Astrocyte (in vitro differentiated cells and primary cell): Measurements from ENCODE around the gene TMEM115. TPM values are rescaled to one million over a fixed set of nuclear protein-coding genes. Genes with fewer than 3 reads are reported as not detected.
A peak's percentile ranks its signal among the peaks of the same experiment; 100 is the strongest.

Source experiments
- DNase-seq: peaks from one replicate; pipeline ENCODE4 v3.0.0-alpha.2; 2010; ENCODE audit warnings: low read depth
- FAIRE-seq: peaks from 2 replicates; lab custom pipeline; 2011; peaks lifted over from hg19 to GRCh38; lab: Jason Lieb, UNC
- H2AFZ ChIP-seq: 2 replicates; pipeline ENCODE4 v1.6.0; 2012; ENCODE audit warnings: low read depth, low read length, inconsistent platforms
- H3K27ac ChIP-seq: 2 replicates; pipeline ENCODE4 v1.5.1; 2011; ENCODE audit warnings: low read depth, low read length, inconsistent platforms
- H3K27me3 ChIP-seq: 2 replicates; pipeline ENCODE4 v1.6.0; 2011; ENCODE audit warnings: low read length, inconsistent platforms; ENCODE audit not compliant: insufficient read depth
- H3K36me3 ChIP-seq: 2 replicates; pipeline ENCODE4 v1.5.1; 2011; ENCODE audit warnings: low read length, inconsistent platforms; ENCODE audit not compliant: insufficient read depth
- H3K4me1 ChIP-seq: 2 replicates; pipeline ENCODE4 v1.5.1; 2011; ENCODE audit warnings: low read length, inconsistent platforms; ENCODE audit not compliant: insufficient read depth
- H3K4me2 ChIP-seq: 2 replicates; pipeline ENCODE4 v1.6.0; 2012; ENCODE audit warnings: low read length, inconsistent platforms
- H3K4me3 ChIP-seq: 2 replicates; pipeline ENCODE4 v1.5.1; 2011; ENCODE audit warnings: low read depth, mild to moderate bottlenecking, low read length, inconsistent platforms; ENCODE audit not compliant: insufficient read depth
- H3K79me2 ChIP-seq: 2 replicates; pipeline ENCODE4 v1.6.0; 2012; ENCODE audit warnings: mild to moderate bottlenecking, low read length, inconsistent platforms; ENCODE audit not compliant: insufficient read depth
- H3K9ac ChIP-seq: 2 replicates; pipeline ENCODE4 v1.6.0; 2012; ENCODE audit warnings: mild to moderate bottlenecking, low read length, inconsistent platforms
- H3K9me3 ChIP-seq: 2 replicates; pipeline ENCODE4 v1.5.1; 2012; ENCODE audit warnings: low read depth, mild to moderate bottlenecking, low read length, inconsistent platforms; ENCODE audit not compliant: insufficient read depth
- H4K20me1 ChIP-seq: 2 replicates; pipeline ENCODE4 v1.6.0; 2012; ENCODE audit warnings: low read length, inconsistent platforms; ENCODE audit not compliant: insufficient read depth
- H3K27ac Mint-ChIP-seq: one replicate; pipeline ENCODE4 v1.8.0; 2021; ENCODE audit warnings: mild to moderate bottlenecking, mixed read lengths; ENCODE audit not compliant: unreplicated experiment
- H3K27me3 Mint-ChIP-seq: one replicate; pipeline ENCODE4 v1.8.0; 2021; ENCODE audit warnings: low read depth, mixed read lengths; ENCODE audit not compliant: unreplicated experiment
- H3K36me3 Mint-ChIP-seq: one replicate; pipeline ENCODE4 v1.8.0; 2021; ENCODE audit warnings: low read depth, mixed read lengths; ENCODE audit not compliant: unreplicated experiment
- H3K4me1 Mint-ChIP-seq: one replicate; pipeline ENCODE4 v1.8.0; 2021; ENCODE audit warnings: low read depth, mixed read lengths; ENCODE audit not compliant: unreplicated experiment
- H3K4me3 Mint-ChIP-seq: one replicate; pipeline ENCODE4 v1.8.0; 2021; ENCODE audit warnings: mild to moderate bottlenecking, moderate library complexity, mixed read lengths; ENCODE audit not compliant: unreplicated experiment
- H3K9me3 Mint-ChIP-seq: one replicate; pipeline ENCODE4 v1.8.0; 2021; ENCODE audit warnings: mild to moderate bottlenecking, mixed read lengths; ENCODE audit not compliant: unreplicated experiment
- CTCF ChIP-seq: IDR thresholded peaks from 2 replicates; pipeline ENCODE4 v1.5.1; 2011; ENCODE audit warnings: low read depth, mild to moderate bottlenecking, inconsistent platforms, low read length, moderate library complexity; ENCODE audit not compliant: insufficient read depth
- EZH2 ChIP-seq: IDR thresholded peaks from 2 replicates; pipeline ENCODE4 v1.6.1; 2012; ENCODE audit warnings: mild to moderate bottlenecking, low read length, inconsistent platforms; ENCODE audit not compliant: insufficient read depth
- total RNA-seq: library from RNA; stranded (reverse); gene quantifications from 2 replicates; pipeline ENCODE4 v1.2.1, GENCODE V29; 2021

Gene TMEM115
- total RNA-seq, 1 donor from 2014 or later, result 48.7 TPM

- no peak for TF ChIP-seq EZH2
- no peak for TF ChIP-seq CTCF
- Mint-ChIP-seq H3K4me1 (peaks cover 21% of the 10 kb centered on the region), H3K9me3 (no peaks in the 10 kb centered on the region), H3K27ac (peak within 1 kb of the TSS; percentile 98), H3K27me3 (no peaks in the 10 kb centered on the region), H3K36me3 (peaks cover 13% of the 10 kb centered on the region), H3K4me3 (peak within 1 kb of the TSS; percentile 85)
- DNase-seq (no peak), FAIRE-seq (no peak)
- Histone ChIP-seq H3K9ac (peak within 1 kb of the TSS; percentile 96), H3K27me3 (no peaks in the 10 kb centered on the region), H3K4me2 (peak within 1 kb of the TSS; percentile 93), H3K9me3 (no peaks in the 10 kb centered on the region), H3K4me1 (peaks cover 24% of the 10 kb centered on the region), H3K79me2 (peaks cover 53% of the 10 kb centered on the region), H3K27ac (peak within 1 kb of the TSS; percentile 100), H3K4me3 (peak within 1 kb of the TSS; percentile 95), H2AFZ (peak within 1 kb of the TSS; percentile 92), H4K20me1 (peaks cover 33% of the 10 kb centered on the region), H3K36me3 (peaks cover 13% of the 10 kb centered on the region)
Measured at GRCh38 chr3:50322386-50323091, 36.8 kb downstream of the TMEM115 start, which contains the start of gene HYAL2. Gene HYAL2 (minus strand): TSS chr3:50322745. CDS start chr3:50320489, 2,256 bp downstream.

- no peak overlapping the region for H3K27ac ChIP-seq
Measured at GRCh38 chr3:50322115-50322385, 37.3 kb downstream of the TMEM115 start.

More at GRCh38 chr3:50322115-50322385, 37.3 kb downstream of the TMEM115 start:
- Mint-ChIP-seq H3K4me1 (peaks cover 20% of the 10 kb centered on the region), H3K36me3 (peaks cover 13% of the 10 kb centered on the region), H3K27me3 (no peaks in the 10 kb centered on the region), H3K27ac (no peak overlapping the region), H3K9me3 (no peaks in the 10 kb centered on the region), H3K4me3 (peak overlapping the region; percentile 85)
- H3K36me3 ChIP-seq, result peaks cover 13% of the 10 kb centered on the region
- no peak for FAIRE-seq
- H2AFZ ChIP-seq, result peak overlapping the region; percentile 73
- TF ChIP-seq CTCF (no peak), EZH2 (no peak)
- H3K9ac ChIP-seq, result peak overlapping the region; percentile 96
- H4K20me1 ChIP-seq, result peaks cover 35% of the 10 kb centered on the region
- peaks cover 48% of the 10 kb centered on the region for H3K79me2 ChIP-seq
- H3K4me3 ChIP-seq, result peak overlapping the region; percentile 95
- no peaks in the 10 kb centered on the region for H3K27me3 ChIP-seq
- H3K4me2 ChIP-seq, result peak overlapping the region; percentile 93
- H3K9me3 ChIP-seq, result no peaks in the 10 kb centered on the region
- no peak for DNase-seq
- peaks cover 24% of the 10 kb centered on the region for H3K4me1 ChIP-seq
